ENCODE data around the gene SPAG17. TPM values are rescaled to one million over a fixed set of nuclear protein-coding genes. Genes with fewer than 3 reads are reported as not detected.
A peak's percentile ranks its signal among the peaks of the same experiment; 100 is the strongest.

The SPAG17 gene
- total RNA-seq, 2 donors from 2014 or later = 1.6 TPM; not detected in 1

DNA sequence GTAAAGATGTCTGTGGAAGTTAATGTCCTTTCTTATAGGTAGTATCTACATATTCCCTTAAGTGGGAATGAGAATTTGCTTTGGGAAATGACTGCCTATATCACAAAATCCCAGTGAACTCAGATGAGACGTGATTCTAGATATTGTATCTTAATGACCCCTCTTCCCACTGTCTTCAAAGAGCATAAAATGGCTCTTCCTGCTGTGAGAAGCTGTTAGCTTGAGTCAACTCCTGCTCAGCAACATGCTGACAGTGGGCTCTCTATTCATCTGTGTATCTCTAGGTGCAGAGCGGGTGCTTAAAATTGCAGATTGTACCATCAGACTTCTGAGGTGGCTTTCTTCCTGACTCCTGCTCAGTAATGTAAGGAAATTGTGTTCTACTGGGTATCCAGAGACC lies 100.6 kb downstream of the SPAG17 start:
- Histone ChIP-seq H3K36me3 (replicated peaks in 1 of 2; ENCODE audit: insufficient read depth in 1 of 2, low read depth in 2 of 2) (no peaks in the 10 kb centered on the region), H3K4me1 (no peaks in the 10 kb centered on the region), H3K9me3 (no peaks in the 10 kb centered on the region), H3K27ac (no peak overlapping the region), H3K27me3 (no peaks in the 10 kb centered on the region), H3K4me3 (no peak overlapping the region)
- intact Hi-C loops (cut with DNase I) = no loop called here
- TF ChIP-seq POLR2A (IDR thresholded peaks at IDR 0.05) = no peak
- TF ChIP-seq, protein P1, sequence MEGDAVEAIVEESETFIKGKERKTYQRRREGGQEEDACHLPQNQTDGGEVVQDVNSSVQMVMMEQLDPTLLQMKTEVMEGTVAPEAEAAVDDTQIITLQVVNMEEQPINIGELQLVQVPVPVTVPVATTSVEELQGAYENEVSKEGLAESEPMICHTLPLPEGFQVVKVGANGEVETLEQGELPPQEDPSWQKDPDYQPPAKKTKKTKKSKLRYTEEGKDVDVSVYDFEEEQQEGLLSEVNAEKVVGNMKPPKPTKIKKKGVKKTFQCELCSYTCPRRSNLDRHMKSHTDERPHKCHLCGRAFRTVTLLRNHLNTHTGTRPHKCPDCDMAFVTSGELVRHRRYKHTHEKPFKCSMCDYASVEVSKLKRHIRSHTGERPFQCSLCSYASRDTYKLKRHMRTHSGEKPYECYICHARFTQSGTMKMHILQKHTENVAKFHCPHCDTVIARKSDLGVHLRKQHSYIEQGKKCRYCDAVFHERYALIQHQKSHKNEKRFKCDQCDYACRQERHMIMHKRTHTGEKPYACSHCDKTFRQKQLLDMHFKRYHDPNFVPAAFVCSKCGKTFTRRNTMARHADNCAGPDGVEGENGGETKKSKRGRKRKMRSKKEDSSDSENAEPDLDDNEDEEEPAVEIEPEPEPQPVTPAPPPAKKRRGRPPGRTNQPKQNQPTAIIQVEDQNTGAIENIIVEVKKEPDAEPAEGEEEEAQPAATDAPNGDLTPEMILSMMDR (IDR thresholded peaks at IDR 0.05) = no peak
- WGBS, 2 donors = 88 to 91% methylated on average over 2 of the region's 2 CpGs
- DNase-seq (no peak), ATAC-seq (no peak)

DNA sequence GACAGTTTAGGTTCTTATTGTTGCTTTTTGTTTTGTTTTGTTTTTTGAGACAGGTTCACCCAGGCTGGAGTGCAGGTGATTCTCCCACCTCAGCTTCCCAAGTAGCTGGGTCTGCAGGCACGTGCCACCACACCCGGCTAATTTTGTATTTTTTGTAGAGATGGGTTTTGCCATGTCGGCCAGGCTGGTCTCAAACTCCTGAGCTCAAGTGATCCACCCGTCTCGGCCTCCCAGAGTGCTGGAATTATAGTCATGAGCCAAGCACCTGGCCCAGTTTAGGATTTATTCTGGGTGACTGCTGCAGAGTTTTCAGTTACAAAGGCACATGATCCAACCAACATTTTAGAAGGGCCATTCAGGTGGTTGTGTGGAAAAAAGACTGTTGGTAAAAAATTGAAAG lies 102.0 kb downstream of the SPAG17 start:
- H3K9me3 ChIP-seq = no peaks in the 10 kb centered on the region
- DNase-seq = no peak
- no peaks in the 10 kb centered on the region for H3K36me3 ChIP-seq (replicated peaks in 1 of 2; ENCODE audit: insufficient read depth in 1 of 2, low read depth in 2 of 2)
- no peak for ATAC-seq
- WGBS, 2 donors = 98% methylated on average over 5 of the region's 5 CpGs
- no peak overlapping the region for H3K4me3 ChIP-seq
- no peak overlapping the region for H3K27ac ChIP-seq
- TF ChIP-seq, protein P1 (IDR thresholded peaks at IDR 0.05) = no peak
- TF ChIP-seq POLR2A (IDR thresholded peaks at IDR 0.05) = no peak
- H3K4me1 ChIP-seq = no peaks in the 10 kb centered on the region
- H3K27me3 ChIP-seq = no peaks in the 10 kb centered on the region
- intact Hi-C loops (cut with DNase I) = no loop called here

DNA sequence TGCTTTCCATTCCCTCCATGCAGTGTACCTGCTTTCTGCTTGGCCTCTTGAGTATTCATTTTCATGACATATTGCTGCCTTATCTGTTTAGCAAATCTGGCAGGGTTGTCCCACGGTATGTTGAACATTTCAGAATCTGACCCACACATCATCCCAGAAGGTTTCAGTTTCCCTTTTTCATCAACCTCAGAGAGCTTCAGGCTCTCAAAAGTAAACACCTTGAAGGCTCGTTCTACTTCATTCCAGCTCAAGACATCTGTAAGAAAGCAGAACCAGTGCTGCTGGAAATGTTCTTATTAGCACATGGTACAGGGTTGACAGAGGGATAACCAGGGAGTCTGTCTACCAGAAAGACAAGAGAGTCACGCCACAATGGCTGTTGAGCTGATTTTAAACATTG lies 103.6 kb downstream of the SPAG17 start:
- Histone ChIP-seq H3K36me3 (replicated peaks in 1 of 2; ENCODE audit: insufficient read depth in 1 of 2, low read depth in 2 of 2) (no peaks in the 10 kb centered on the region), H3K4me3 (no peak overlapping the region), H3K4me1 (no peaks in the 10 kb centered on the region), H3K27ac (no peak overlapping the region), H3K27me3 (no peaks in the 10 kb centered on the region), H3K9me3 (no peaks in the 10 kb centered on the region)
- WGBS, 2 donors = 27 to 47% methylated on average over 3 of the region's 3 CpGs
- TF ChIP-seq, protein P1 (IDR thresholded peaks at IDR 0.05) = no peak
- no peak for TF ChIP-seq POLR2A (IDR thresholded peaks at IDR 0.05)
- ATAC-seq = no peak
- DNase-seq = no peak
- intact Hi-C loops (cut with DNase I) = no loop called here

DNA sequence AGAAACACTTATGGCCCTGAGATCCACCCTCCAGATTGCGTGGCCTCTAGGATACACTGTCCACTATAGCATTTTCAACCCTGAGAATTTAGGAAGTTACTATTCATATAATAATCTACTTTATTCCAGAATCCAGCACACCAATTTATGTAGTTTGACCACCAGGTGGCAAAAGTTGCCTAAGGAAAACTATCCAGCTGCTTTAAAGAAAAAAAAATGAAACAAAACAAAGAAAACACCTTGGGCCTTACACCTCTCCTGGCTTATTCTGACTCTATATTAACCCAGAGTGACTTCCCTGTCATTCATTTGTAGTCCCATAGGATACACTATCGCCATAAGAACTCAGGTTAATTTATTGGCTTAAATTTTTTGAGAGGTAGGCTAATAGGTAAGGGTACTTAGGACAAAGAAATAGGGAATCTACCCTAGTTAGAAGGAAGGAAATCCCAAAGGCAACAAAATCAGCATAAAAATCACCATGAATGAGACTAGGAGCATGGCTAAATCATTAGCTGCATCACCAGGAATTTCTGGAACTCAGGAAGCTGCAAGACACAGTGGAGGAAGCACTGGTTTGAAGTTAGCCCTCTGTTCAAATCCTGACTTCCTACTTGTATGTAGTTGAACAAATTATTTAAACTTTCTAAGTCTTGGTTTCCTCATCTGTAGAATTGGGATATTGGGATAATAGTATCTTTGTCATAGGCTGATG lies 107.5 kb downstream of the SPAG17 start:
- intact Hi-C loops (cut with DNase I) = loop anchor here (10.0 kb wide), 2 partner anchors 67 to 927 kb away; no protein-coding TSS in a partner anchor
- Histone ChIP-seq H3K27me3 (no peaks in the 10 kb centered on the region), H3K36me3 (replicated peaks in 1 of 2; ENCODE audit: insufficient read depth in 1 of 2, low read depth in 2 of 2) (no peaks in the 10 kb centered on the region), H3K9me3 (no peaks in the 10 kb centered on the region), H3K4me3 (no peak overlapping the region), H3K27ac (no peak overlapping the region), H3K4me1 (no peaks in the 10 kb centered on the region)
- ATAC-seq (peak; percentile 68), DNase-seq (peak; percentile 26 to 55 (median 37))
- TF ChIP-seq, protein P1 (IDR thresholded peaks at IDR 0.05) = peak; percentile 52 to 73 (median 66)
- TF ChIP-seq POLR2A (IDR thresholded peaks at IDR 0.05) = no peak
- WGBS, 2 donors = 16 to 26% methylated on average over 2 of the region's 2 CpGs

DNA sequence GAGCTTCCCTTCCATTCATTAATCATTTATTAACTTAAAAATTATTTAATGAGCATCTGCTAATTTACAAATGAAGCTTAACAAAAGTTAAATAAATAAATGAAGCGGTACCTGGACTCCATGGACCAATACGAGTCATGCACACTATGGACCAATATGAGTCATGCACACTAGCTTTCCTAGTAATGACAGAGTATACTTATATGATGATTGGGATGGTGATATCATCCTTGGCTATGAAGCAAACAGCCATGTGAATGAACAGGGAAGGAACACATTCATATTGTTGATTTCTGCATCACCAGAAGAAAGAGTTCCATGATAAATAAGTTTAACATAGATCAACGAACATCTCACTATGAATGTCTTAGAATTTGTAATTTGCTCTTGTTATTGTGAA lies 109.9 kb downstream of the SPAG17 start:
- no peak for DNase-seq
- no peak for TF ChIP-seq POLR2A (IDR thresholded peaks at IDR 0.05)
- TF ChIP-seq, protein P1 (IDR thresholded peaks at IDR 0.05) = no peak
- intact Hi-C loops (cut with DNase I) = loop anchor here (10.0 kb wide), 2 partner anchors 70 to 930 kb away; no protein-coding TSS in a partner anchor
- H3K27ac ChIP-seq = no peak overlapping the region
- H3K9me3 ChIP-seq = no peaks in the 10 kb centered on the region
- ATAC-seq = no peak
- WGBS, 2 donors = 88 to 91% methylated on average over 3 of the region's 3 CpGs
- no peaks in the 10 kb centered on the region for H3K27me3 ChIP-seq
- no peaks in the 10 kb centered on the region for H3K36me3 ChIP-seq (replicated peaks in 1 of 2; ENCODE audit: insufficient read depth in 1 of 2, low read depth in 2 of 2)
- no peaks in the 10 kb centered on the region for H3K4me1 ChIP-seq
- no peak overlapping the region for H3K4me3 ChIP-seq

All from body of pancreas (tissue), 4 donors.